Smooth muscle cell of the umbilical artery (primary cell): ENCODE measurements around the gene GFRA3. TPM values are rescaled to one million over a fixed set of nuclear protein-coding genes. Genes with fewer than 3 reads are reported as not detected.

Experiments
- total RNA-seq: library from RNA; depleted of rRNA; stranded (reverse); fragments of >200 nt; gene quantifications from 2 replicates; pipeline ENCODE4 v1.2.3, GENCODE V29; 2014

GFRA3 gene
- total RNA-seq = not detected in 2 replicates

GRCh38 chr5:138274189-138274853, at the start of gene GFRA3:
Gene GFRA3 (minus strand): TSS chr5:138274621. CDS start chr5:138274424, 197 bp downstream.

GRCh38 chr5:138213161-138214029, 61.0 kb downstream of the GFRA3 start, which contains the start of gene CDC23:
Gene CDC23 (minus strand): TSS chr5:138213323. CDS start chr5:138213312, 11 bp downstream.

Other genes starting within 250 kb of the GFRA3 start
- gene FAM13B, start 241.5 kb downstream of the GFRA3 start, total RNA-seq = 19.9 and 22.1 TPM in 2 replicates
- not detected in 2 replicates for gene WNT8A, start 190.6 kb downstream of the GFRA3 start, total RNA-seq
- 2.0 and 2.4 TPM in 2 replicates for gene NME5, start 135.2 kb downstream of the GFRA3 start, total RNA-seq
- 31.5 and 31.9 TPM in 2 replicates for gene BRD8, start 96.0 kb downstream of the GFRA3 start, total RNA-seq
- gene KIF20A, start 95.5 kb downstream of the GFRA3 start, total RNA-seq = 3.9 and 27.8 TPM in 2 replicates
- gene CDC23, start 61.3 kb downstream of the GFRA3 start, total RNA-seq = 24.6 and 26.9 TPM in 2 replicates
- gene CDC25C, start 57.2 kb upstream of the GFRA3 start, total RNA-seq = 0.30 and 2.4 TPM in 2 replicates
- 20.2 and 24.6 TPM in 2 replicates for gene FAM53C, start 63.6 kb upstream of the GFRA3 start, total RNA-seq
- gene KDM3B, start 78.1 kb upstream of the GFRA3 start, total RNA-seq = 33.0 and 48.6 TPM in 2 replicates
- 10.4 and 18.2 TPM in 2 replicates for gene REEP2, start 164.4 kb upstream of the GFRA3 start, total RNA-seq
- gene EGR1, start 190.9 kb upstream of the GFRA3 start, total RNA-seq = 2.1 and 2.7 TPM in 2 replicates